Lower lobe of right lung (tissue), 2 donors: ENCODE results near the gene TMPRSS13. TPM values are rescaled to one million over a fixed set of nuclear protein-coding genes. Genes with fewer than 3 reads are reported as not detected.

Experiments
- ATAC-seq, 2 donors: fragments of 200-7000 bp; cut with Tn5 transposase; one replicate each; pipeline ENCODE4 v1.9.1; 2020 to 2022; ENCODE audit warnings: mild to moderate bottlenecking in 2 of 2, moderate library complexity in 2 of 2
- DNase-seq: peaks from one replicate; pipeline ENCODE4 v3.0.0-alpha.2; 2020
- H3K27ac ChIP-seq: fragments of 200-600 bp; one replicate; pipeline ENCODE4 v1.8.0; 2022
- H3K27me3 ChIP-seq: fragments of 200-600 bp; one replicate; pipeline ENCODE4 v1.8.0; 2022; ENCODE audit warnings: low read depth
- H3K36me3 ChIP-seq: fragments of 200-600 bp; one replicate; pipeline ENCODE4 v1.8.0; 2022; ENCODE audit warnings: mild to moderate bottlenecking
- H3K4me1 ChIP-seq: fragments of 200-600 bp; one replicate; pipeline ENCODE4 v1.8.0; 2022
- H3K4me3 ChIP-seq: fragments of 200-600 bp; one replicate; pipeline ENCODE4 v1.8.0; 2022; ENCODE audit warnings: mild to moderate bottlenecking
- H3K9me3 ChIP-seq: fragments of 200-600 bp; one replicate; pipeline ENCODE4 v1.8.0; 2022
- intact Hi-C: fragments of 100-400 bp; cut with DNase I; formaldehyde crosslinking; loops from one replicate; pipeline ENCODE4 v1.11.0; 2022
- total RNA-seq: library from RNA; stranded (reverse); fragmentation: NEBNext Ultra II Directional; extraction: Animal tissue kit (Norgen Biotek cat#: 25700); gene quantifications from one replicate; pipeline ENCODE4 v1.2.1, GENCODE V29; 2021
- TF ChIP-seq, protein P1 (sequence below): fragments of 200-600 bp; IDR thresholded peaks from one replicate; pipeline ENCODE4 v1.8.0; 2022; ENCODE audit warnings: antibody characterized with exemption, mild to moderate bottlenecking
- donor health status: DM: no; HTN: yes; CAD: no; lungs with severe emphysema.

TMPRSS13 gene
- total RNA-seq, 1 donor from 2014 or later: 7.0 TPM

GRCh38 chr11:117966908-117967307 is 37.7 kb upstream of the TMPRSS13 start:
- DNase-seq (no peak), ATAC-seq (peak; percentile 63 to 72)
- Histone ChIP-seq H3K27me3 (no peaks in the 10 kb centered on the region), H3K27ac (no peak overlapping the region), H3K4me1 (peaks cover 17% of the 10 kb centered on the region), H3K9me3 (no peaks in the 10 kb centered on the region), H3K36me3 (no peaks in the 10 kb centered on the region), H3K4me3 (no peak overlapping the region)
- intact Hi-C loops: no loop called here
- TF ChIP-seq, protein P1, sequence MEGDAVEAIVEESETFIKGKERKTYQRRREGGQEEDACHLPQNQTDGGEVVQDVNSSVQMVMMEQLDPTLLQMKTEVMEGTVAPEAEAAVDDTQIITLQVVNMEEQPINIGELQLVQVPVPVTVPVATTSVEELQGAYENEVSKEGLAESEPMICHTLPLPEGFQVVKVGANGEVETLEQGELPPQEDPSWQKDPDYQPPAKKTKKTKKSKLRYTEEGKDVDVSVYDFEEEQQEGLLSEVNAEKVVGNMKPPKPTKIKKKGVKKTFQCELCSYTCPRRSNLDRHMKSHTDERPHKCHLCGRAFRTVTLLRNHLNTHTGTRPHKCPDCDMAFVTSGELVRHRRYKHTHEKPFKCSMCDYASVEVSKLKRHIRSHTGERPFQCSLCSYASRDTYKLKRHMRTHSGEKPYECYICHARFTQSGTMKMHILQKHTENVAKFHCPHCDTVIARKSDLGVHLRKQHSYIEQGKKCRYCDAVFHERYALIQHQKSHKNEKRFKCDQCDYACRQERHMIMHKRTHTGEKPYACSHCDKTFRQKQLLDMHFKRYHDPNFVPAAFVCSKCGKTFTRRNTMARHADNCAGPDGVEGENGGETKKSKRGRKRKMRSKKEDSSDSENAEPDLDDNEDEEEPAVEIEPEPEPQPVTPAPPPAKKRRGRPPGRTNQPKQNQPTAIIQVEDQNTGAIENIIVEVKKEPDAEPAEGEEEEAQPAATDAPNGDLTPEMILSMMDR: no peak

GRCh38 chr11:117962826-117963225 is 33.6 kb upstream of the TMPRSS13 start:
- H3K27me3 ChIP-seq: no peaks in the 10 kb centered on the region
- H3K9me3 ChIP-seq: no peaks in the 10 kb centered on the region
- DNase-seq (no peak), ATAC-seq (no peak)
- no peaks in the 10 kb centered on the region for H3K4me1 ChIP-seq
- H3K27ac ChIP-seq: no peak overlapping the region
- intact Hi-C loops: no loop called here
- TF ChIP-seq, protein P1: no peak
- no peaks in the 10 kb centered on the region for H3K36me3 ChIP-seq
- no peak overlapping the region for H3K4me3 ChIP-seq

DNA sequence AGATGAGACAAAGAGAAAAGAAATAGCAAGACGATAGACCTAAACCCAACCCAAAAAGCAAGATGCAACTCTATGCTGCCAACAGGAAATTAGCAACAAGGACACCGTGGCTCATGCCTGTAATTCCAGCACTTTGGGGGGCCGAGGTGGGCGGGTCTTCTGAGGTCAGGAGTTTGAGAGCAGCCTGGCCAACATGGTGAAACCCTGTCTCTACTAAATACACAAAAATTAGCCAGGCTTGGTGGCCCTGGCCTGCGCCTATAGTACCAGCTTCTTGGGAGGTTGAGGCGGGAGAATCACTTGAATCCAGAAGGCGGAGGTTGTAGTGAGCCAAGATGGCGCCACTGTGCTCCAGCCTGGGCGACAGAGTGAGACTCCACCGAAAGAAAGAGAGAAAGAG is 32.7 kb upstream of the TMPRSS13 start:
- Histone ChIP-seq H3K27ac (no peak overlapping the region), H3K9me3 (no peaks in the 10 kb centered on the region), H3K4me3 (no peak overlapping the region), H3K4me1 (no peaks in the 10 kb centered on the region), H3K27me3 (no peaks in the 10 kb centered on the region), H3K36me3 (no peaks in the 10 kb centered on the region)
- DNase-seq: no peak
- intact Hi-C loops: no loop called here
- TF ChIP-seq, protein P1: no peak
- ATAC-seq: no peak

DNA sequence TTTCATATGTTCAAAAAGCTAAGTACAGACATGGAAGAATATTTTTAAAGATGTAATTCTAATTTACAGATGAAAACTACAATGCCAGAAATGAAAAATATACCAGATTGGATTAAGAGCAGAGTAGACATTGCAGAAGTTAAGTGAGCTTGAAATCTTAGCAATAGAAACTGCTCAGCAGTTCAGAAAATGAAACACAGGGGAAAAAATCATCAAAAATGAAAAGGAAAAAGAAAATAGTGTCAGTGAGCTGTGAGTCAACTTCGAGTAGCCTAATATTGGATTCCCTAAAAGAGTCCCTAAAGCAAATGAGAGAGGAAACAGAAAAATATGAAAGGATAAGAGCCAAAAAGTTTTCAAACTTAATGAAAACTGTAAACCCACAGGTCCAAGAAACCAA is 31.2 kb upstream of the TMPRSS13 start:
- intact Hi-C loops: no loop called here
- DNase-seq (no peak), ATAC-seq (no peak)
- Histone ChIP-seq H3K27ac (no peak overlapping the region), H3K36me3 (no peaks in the 10 kb centered on the region), H3K4me1 (no peaks in the 10 kb centered on the region), H3K9me3 (no peaks in the 10 kb centered on the region), H3K4me3 (no peak overlapping the region), H3K27me3 (no peaks in the 10 kb centered on the region)
- TF ChIP-seq, protein P1: no peak

DNA sequence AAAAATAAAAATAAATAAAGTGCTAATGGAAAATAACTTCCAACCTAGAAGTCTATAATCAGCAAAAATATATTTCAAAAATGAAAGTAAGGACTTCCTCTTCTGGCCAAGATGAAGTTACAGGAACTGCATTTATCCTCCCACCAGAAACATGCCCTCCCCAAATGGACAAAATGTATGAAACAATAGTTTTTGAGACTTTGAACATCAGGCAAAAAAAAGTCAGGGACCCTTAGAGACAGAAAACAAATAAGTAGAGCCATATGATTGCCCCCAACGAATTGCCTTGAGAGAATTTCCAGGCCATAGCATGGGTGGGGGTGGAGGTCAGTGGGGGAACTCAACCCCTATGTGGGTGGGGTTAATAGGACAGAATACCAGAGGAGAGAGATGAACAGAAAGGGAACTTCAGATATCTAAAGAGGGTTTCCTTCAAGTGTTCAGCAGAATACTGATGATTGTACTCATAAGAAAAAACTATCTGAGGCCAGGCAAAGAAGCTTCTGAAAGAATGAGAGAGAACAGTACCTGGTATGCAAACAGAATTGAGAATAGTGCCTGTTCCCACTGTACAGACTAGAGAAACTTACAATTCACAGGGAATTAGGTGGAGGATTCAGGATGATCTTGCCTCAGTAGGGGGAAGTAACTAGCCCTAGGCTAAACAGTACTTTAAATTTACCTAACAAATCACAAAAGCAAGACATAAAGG is 30.4 kb upstream of the TMPRSS13 start:
- H3K4me3 ChIP-seq: no peak overlapping the region
- DNase-seq (no peak), ATAC-seq (peak in 1 of 2 donors; percentile 44)
- H3K27ac ChIP-seq: peak overlapping the region; percentile 51
- TF ChIP-seq, protein P1: no peak
- H3K9me3 ChIP-seq: no peaks in the 10 kb centered on the region
- no peaks in the 10 kb centered on the region for H3K36me3 ChIP-seq
- H3K4me1 ChIP-seq: no peaks in the 10 kb centered on the region
- H3K27me3 ChIP-seq: no peaks in the 10 kb centered on the region
- intact Hi-C loops: no loop called here
